GM19324 (cell line): ENCODE data around the gene ATP8B4.

ENCODE experiments used
- ATAC-seq: cut with Tn5 transposase; IDR thresholded peaks from one replicate; pipeline ENCODE4 v1.9.1; 2021; ENCODE audit warnings: mild to moderate bottlenecking, moderate library complexity; ENCODE audit not compliant: unreplicated experiment, low FRiP score

Gene ATP8B4

GRCh38 chr15:49902685-49903501 lies 216.1 kb downstream of the ATP8B4 start:
- no peak for ATAC-seq

DNA sequence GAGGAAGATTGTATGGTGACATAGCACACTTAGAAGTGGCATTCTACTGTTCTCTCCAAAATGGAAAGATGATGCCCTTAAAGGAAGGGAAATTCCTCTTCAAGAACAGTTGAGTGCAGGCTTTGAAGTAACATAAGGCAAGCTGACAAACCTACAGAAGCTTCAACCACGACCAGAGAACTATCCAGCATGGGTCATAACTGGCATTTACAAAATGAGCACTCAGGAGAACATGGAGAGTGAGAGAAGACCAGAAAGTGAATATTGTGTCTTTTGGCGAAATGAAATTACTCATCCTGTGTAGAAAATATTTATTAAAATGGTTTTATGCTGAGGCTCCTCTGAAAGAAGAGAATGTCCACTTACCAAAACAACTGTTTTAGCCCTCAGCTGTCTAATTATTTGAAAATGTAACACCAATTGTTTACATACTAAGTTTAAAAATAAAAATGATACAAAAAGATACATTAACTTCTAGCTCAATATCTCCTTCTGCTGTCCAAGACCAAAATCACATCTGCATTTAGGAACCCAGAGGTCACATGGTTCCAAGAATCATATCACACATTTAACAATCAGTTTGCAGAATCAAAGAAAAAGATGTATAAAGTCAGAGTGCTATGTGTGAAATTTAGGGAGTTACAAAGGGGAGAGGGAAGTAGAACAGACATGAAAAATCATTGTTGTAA lies 216.9 kb downstream of the ATP8B4 start:
- no peak for ATAC-seq

GRCh38 chr15:49901321-49901720 lies 217.7 kb downstream of the ATP8B4 start:
- no peak for ATAC-seq

DNA sequence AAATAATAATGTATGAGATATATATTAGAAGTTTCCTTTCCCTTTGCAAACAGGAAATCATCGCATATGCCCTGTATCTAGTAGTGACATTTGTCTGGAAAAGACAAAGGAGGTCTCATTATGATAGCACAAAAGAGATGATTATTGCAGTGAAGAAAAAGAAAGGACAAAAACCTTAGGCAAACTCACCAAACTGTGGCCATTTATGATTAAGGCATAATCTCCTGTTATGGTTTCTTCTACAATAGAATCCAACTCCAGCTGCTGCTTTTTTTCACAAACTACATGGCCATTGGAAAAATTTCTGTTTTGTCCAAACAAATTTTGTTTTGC lies 218.2 kb downstream of the ATP8B4 start:
- ATAC-seq, result no peak

- no peak for ATAC-seq
Measured at GRCh38 chr15:49900006-49900902, 218.8 kb downstream of the ATP8B4 start.

GRCh38 chr15:49898575-49899283 lies 220.3 kb downstream of the ATP8B4 start:
- no peak for ATAC-seq

DNA sequence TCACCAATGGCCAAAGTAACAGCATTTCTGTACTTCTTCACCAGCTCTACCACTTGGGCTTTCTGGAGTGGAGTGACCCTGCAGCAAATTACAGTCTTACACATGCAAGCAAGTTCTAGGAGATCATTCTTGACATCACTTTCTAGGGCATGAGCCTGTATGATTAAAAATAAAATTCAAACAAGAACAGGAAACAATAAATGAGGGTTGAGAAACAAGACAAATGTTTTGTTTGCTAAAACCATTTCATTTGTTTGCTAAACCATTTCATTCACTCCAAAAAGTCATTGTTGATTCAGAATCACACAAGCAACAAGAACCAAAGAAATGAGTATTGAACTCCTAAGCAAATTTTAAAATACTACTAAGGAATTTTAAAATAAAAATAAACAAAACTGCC lies 220.9 kb downstream of the ATP8B4 start:
- no peak for ATAC-seq

DNA sequence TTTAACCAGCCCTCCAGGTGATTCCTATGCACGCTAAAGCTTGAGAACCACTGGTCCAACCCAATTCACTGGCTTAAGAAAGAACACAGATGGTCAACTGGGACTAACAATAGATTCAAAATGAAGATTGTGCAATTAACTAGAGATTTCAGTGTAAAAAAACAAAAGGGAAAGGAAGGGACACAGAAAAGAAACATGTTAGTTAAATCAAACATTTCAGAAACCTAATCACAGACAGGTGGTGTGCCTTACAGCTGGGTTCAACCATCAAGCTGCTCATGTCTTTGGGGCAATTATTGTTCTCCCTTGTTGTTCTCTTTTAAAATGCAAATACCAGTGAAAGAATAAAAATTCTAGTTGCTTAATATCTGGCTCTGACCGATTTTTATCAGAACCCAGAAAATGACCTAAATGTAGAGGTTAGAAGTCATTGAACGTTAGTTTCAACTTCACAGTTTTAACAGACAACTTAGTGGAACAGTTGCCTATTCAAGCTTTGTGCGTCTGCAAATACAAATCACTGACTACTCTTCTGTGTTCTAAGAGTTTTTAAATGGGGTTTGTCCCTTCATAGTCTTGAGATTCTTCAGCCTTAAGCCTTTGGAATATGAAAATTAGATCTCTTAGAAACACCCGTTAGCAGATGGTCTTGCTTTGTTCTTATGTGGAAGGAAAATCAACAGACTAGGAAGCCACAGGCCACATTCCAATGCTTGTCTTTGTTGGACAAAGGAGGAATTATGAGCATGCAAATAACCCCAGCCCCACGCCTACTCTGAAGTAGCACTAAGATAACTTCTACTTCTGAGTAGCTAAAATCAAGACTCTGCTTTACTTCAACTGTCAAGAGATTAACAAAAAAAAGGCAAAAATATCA lies 223.4 kb downstream of the ATP8B4 start:
- ATAC-seq, result no peak

- no peak for ATAC-seq
Measured at GRCh38 chr15:49890689-49891088, 228.3 kb downstream of the ATP8B4 start.

DNA sequence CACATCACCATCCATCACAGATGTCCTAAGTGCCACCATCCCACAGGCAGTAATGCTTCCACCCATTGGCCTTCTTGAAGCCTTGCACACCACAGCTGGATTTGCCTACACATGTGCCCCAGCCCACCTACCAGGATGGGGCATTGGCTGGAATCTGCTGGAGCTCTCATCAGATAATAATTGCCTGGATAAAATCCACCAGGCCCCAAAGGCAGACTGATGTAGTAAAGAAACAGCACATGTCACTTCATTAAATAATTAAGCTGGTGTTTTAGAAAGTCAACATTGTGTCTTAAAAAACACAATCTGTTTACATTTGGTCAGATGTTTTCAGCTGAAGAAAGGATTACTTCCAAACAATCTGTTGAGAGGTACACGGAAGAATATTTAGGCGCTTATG lies 229.5 kb downstream of the ATP8B4 start:
- no peak for ATAC-seq

DNA sequence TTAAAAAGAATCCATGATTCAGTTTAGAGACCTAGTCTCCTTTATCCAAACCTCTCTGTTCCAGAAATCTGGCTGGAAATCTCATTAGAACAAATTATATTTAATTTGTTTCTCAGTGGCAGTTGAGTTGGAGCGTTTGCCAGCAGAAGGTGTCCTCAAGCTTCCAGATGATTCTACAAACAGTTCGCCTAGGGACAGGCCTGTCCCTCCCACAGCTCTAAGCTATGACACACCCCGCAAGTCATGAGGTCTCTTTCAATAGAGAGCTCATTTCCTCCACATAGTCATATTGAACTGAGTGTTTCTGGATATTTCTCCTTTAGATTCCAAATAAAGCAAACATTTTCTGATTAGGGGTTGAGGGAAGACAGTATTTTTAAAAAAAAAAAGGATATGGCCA lies 230.3 kb downstream of the ATP8B4 start:
- no peak for ATAC-seq

DNA sequence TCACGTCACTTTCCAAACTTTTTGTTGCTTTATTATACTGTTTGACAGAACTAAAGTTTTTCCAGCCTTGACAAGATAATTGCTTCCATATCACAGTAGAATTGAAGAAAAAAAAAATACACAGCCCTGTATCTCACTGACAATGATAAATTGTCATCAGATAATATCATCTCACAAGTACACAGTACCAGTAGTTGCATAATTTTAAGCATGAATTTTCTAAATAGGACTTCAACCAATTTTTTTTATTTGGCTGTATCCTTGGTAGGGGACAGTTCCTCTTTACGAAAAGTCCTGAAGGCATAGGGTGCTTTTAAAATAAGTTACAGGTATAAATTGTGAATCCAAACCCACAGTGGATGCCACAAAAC lies 230.7 kb downstream of the ATP8B4 start:
- ATAC-seq, result no peak

DNA sequence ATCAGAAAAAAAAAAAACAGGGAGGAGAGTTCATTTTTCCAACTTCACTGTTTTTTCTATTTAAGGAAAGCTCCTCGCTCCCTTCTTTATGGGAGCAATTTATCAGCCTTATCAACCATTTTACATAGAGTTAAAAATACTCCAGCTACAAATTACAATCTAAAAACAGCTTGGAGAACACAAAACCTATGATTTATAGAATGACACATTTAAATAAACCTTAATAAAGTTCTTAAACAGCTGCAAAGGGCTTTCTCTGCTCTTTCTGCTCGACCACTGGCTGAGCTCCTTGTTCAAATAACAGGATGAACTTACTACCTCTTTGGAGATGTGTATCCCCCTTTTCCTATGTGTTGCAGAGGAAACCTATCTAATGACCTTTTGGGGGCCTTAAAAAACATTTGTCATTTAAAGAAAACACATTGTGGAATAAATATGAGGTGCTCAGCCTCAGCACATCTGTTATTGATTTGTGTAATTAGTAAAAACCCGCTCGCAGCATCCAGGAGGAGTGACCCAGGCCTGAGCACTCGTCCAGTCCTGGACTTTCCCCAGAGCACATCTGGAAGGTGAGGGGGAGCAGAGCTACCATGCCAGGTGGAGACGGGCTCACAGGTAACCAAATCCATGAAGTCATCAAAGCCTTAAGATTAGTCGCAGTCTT lies 231.2 kb downstream of the ATP8B4 start:
- ATAC-seq, result no peak

- no peak for ATAC-seq
Measured at GRCh38 chr15:49883121-49883520, 235.9 kb downstream of the ATP8B4 start.

GRCh38 chr15:49881866-49882265 lies 237.2 kb downstream of the ATP8B4 start:
- ATAC-seq, result no peak

DNA sequence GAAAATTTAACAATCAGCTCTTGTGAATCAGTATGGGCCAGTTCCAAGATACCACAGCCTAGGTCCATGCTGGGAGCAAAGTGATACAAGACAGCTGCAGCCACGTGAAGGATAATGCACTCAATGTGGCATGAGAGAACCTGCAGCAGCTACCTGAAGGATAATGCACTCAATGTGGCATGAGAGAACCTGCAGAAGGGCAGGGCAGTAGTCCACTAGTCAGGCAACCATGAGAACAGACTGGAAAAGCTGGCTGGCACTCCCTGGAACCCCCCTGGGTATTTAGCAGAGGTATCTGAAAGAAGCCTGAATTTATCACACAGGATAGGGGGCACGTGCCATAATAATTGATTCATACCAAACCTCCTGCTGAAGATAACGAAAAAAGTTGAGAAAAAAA lies 237.6 kb downstream of the ATP8B4 start:
- ATAC-seq, result no peak

GRCh38 chr15:49877873-49878521 lies 241.0 kb downstream of the ATP8B4 start:
- no peak for ATAC-seq

GRCh38 chr15:49877117-49877872 lies 241.7 kb downstream of the ATP8B4 start:
- no peak for ATAC-seq
